Lower leg skin (tissue), 4 donors: ENCODE measurements around the gene FHAD1. TPM values are rescaled to one million over a fixed set of nuclear protein-coding genes. Genes with fewer than 3 reads are reported as not detected.
"Not testable (repeated sequence)": the region's sequence is repeated elsewhere in the genome, so short reads cannot be mapped to it uniquely, and the experiment has no call there.

Experiments used
- DNase-seq, 2 donors: peaks; one replicate each; pipeline ENCODE4 v3.0.0-alpha.2; 2019; ENCODE audit warnings: low spot score in 2 of 2
- H3K4me3 ChIP-seq: fragments of 200-600 bp; sonication (generic); 2 replicates; pipeline ENCODE4 v1.5.1; 2017; ENCODE audit warnings: mild to moderate bottlenecking, low read depth; ENCODE audit not compliant: poor library complexity, severe bottlenecking
- POLR2A ChIP-seq, 2 donors: fragments of 450-650 bp; IDR thresholded peaks; one replicate each; pipeline ENCODE4 v1.6.1; 2016 to 2017; ENCODE audit warnings: antibody characterized with exemption in 2 of 2, mild to moderate bottlenecking in 1 of 2, moderate library complexity in 1 of 2
- WGBS, 2 donors: methylation state at CpG; one replicate each; pipeline ENCODE4 v1.1.5; 2018; 5-methylcytosine and 5-hydroxymethylcytosine counted together
- intact Hi-C: fragments of 100-400 bp; cut with DNase I; formaldehyde crosslinking; loops from one replicate; pipeline ENCODE4 v1.15.0; 2023; ENCODE audit warnings: low total_unique reads
- total RNA-seq, 4 donors: library from RNA; depleted of rRNA; stranded (reverse); fragments of >200 nt; gene quantifications; one replicate each; pipeline ENCODE4 v1.1.0, GENCODE V29; 2016
- TF ChIP-seq, protein P1 (sequence below), 3 donors: fragments of 450-650 bp; IDR thresholded peaks; one replicate each; pipeline ENCODE4 v1.5.1; 2016; ENCODE audit warnings: antibody characterized with exemption in 3 of 3, mild to moderate bottlenecking in 3 of 3, moderate library complexity in 2 of 3

The FHAD1 gene
- total RNA-seq, 4 donors from 2014 or later = 0.52 to 2.0 TPM; not detected in 2

DNA sequence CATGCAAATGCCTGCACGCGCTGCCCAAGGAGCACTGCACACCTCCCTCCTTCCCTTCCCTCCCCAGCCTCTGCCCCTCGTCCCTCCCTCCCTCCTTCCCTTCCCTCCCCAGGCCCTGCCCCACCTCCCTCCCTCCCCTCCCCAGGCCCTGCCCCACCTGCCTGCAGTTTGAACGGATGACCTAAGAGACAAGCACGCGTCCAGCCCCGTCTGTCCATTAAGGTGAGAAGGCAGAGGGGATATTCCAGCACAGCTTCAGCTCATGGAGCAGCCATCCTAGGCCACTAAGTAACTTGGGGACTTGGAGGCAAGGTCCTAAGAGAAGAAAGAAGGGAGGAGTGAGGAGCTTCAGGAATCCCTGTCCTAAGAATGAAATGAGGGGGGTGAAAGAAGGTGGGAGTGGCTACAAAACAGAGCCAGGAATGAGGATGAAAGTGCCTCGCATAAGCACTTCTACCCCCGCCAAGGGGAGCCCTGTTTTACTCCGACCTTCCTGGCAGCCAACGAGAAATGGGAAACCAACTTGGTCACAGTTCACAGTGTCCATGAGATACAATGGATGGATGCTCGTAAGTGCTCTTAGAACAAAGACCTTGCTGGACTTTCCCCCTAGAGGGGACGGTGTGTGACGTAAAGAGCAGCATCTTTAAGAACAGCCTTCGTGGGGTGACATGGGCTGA, 141.3 kb downstream of the FHAD1 start:
- 82 to 91% methylated on average over 14 of the region's 15 CpGs for WGBS, 2 donors
- no peak for DNase-seq
- intact Hi-C loops = no loop called here
- H3K4me3 ChIP-seq = no peak overlapping the region
- no peak for TF ChIP-seq POLR2A (IDR thresholded peaks at IDR 0.05)
- TF ChIP-seq, protein P1, sequence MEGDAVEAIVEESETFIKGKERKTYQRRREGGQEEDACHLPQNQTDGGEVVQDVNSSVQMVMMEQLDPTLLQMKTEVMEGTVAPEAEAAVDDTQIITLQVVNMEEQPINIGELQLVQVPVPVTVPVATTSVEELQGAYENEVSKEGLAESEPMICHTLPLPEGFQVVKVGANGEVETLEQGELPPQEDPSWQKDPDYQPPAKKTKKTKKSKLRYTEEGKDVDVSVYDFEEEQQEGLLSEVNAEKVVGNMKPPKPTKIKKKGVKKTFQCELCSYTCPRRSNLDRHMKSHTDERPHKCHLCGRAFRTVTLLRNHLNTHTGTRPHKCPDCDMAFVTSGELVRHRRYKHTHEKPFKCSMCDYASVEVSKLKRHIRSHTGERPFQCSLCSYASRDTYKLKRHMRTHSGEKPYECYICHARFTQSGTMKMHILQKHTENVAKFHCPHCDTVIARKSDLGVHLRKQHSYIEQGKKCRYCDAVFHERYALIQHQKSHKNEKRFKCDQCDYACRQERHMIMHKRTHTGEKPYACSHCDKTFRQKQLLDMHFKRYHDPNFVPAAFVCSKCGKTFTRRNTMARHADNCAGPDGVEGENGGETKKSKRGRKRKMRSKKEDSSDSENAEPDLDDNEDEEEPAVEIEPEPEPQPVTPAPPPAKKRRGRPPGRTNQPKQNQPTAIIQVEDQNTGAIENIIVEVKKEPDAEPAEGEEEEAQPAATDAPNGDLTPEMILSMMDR (IDR thresholded peaks at IDR 0.05) = no peak

DNA sequence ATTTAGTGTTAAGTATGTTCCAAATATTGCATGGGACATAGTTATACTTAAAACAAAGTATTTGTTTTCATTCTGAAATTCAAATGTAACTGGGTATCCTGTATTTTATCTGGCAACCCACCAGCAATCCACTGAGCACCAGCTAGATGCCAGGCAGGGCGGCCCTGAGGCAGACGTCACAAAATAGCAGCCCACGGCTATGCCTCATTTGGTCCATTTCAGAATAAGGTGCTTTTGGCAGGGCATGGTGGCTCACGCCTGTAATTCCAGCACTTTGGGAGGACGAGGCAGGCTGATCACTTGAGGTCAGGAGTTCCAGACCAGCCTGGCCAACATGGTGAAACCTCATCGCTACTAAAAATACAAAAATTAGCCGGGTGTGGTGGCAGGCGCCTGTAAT, 142.8 kb downstream of the FHAD1 start:
- DNase-seq, intact Hi-C loops, H3K4me3 ChIP-seq: not testable (repeated sequence)
- 92 to 95% methylated on average over 8 of the region's 8 CpGs for WGBS, 2 donors

DNA sequence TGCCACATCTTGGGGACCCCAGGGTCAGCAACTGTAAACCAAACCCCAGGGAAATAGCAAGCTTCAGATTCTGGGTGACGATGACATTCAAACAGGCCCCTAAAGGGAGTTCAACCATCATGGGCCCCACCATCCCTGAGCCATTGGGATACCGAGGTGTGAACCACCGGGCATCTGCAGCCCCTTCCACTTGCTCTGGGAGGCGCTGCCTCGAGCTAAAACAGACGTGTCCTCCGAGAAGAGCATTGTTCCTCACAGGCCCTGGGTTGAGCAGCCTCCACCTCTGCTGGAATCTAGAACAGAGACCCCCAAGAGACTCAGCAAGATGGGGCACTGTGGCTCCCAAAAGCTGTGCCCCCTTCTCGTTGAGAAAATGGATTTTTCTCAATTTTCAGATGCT, 143.6 kb downstream of the FHAD1 start:
- intact Hi-C loops = no loop called here
- no peak for TF ChIP-seq POLR2A (IDR thresholded peaks at IDR 0.05)
- TF ChIP-seq, protein P1 (IDR thresholded peaks at IDR 0.05) = no peak
- WGBS, 2 donors = 89 to 95% methylated on average over 8 of the region's 8 CpGs
- no peak overlapping the region for H3K4me3 ChIP-seq
- DNase-seq = no peak

DNA sequence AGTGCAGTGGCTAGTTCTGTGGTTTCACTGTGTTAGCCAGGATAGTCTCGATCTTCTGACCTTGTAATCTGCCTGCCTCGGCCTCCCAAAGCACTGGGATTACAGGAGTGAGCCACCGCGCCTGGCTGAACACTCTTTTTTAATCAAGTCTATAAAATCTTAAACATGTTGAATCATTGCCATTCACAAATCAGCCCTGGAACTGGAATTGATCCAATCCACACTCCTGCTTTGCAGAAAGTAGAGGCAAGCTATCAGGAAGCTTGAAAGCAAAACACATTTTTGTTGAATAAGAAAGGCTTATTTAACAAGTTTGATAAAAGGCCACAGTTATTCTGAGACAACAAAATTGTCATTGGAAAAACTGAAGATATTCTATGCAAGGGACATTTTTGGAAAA, 144.3 kb downstream of the FHAD1 start:
- no peak for TF ChIP-seq POLR2A (IDR thresholded peaks at IDR 0.05)
- TF ChIP-seq, protein P1 (IDR thresholded peaks at IDR 0.05) = no peak
- intact Hi-C loops = no loop called here
- no peak overlapping the region for H3K4me3 ChIP-seq
- no peak for DNase-seq
- 49 to 54% methylated on average over 4 of the region's 4 CpGs for WGBS, 2 donors

DNA sequence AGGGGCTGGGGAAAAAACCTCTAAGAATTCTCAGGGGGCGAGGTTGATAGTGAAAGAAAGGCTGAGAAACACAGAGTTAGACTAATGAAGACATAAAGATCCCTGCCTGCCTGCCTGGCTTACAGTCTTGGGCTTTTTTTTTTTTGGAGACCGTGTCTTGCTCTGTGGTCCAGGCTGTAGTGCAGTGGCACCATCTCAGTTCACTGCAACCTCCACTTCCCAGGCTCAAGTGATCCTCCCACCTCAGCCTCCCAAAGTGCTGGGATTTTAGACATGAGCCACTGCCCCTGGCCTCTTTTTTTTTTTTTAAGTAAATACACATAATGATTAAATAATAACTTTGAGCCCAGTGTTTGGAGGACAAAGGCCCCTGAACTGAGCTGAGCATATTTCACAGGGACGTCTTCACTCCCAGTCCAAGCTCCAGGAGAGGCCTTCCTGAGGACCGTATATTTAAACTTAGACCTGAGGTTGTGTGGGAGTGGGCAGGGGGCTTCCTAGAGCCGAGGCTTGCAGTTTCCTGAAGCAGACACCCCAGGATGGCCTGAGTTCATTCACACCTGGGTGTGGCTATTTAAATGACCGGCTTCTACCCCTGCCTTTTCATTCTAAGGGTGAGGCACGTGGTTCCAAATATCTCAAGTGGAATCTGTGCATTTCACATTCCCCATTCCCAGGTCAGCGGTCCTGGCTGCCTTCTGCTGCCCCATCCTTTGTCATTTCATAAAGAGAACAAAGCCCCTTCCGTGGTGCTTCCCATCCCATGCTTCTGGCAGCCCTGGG, 146.6 kb downstream of the FHAD1 start:
- 81 to 82% methylated on average over 9 of the region's 9 CpGs for WGBS, 2 donors
- no peak for TF ChIP-seq POLR2A (IDR thresholded peaks at IDR 0.05)
- TF ChIP-seq, protein P1 (IDR thresholded peaks at IDR 0.05) = no peak
- intact Hi-C loops = no loop called here
- DNase-seq = no peak
- no peak overlapping the region for H3K4me3 ChIP-seq

DNA sequence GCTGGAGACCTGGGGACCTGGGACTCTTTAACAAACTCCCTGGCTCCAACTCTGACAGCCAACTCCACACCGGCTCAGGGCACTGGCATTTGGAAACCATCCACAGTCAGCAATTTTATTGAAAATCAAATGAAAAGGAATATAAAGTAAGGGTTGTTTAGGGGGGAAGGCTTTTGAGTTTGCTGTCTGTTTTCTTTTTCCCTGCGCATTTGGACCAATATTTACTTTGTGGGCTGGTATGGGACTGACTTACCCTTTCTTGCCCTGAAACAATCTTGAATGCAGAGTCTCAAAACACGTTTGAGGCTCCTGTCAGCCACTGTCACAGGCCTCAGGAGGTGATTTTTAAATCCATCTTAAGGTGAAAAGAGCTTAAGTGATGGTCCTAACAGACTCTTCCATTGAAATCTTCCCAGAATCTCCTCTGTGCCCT, 147.3 kb downstream of the FHAD1 start:
- TF ChIP-seq, protein P1 (IDR thresholded peaks at IDR 0.05) = no peak
- WGBS, 2 donors = 66 to 76% methylated on average over 3 of the region's 3 CpGs
- DNase-seq = no peak
- H3K4me3 ChIP-seq = no peak overlapping the region
- intact Hi-C loops = no loop called here
